HG03469 (cell line): Measurements from ENCODE around the gene GPC5.
"Not testable (repeated sequence)": the region's sequence is repeated elsewhere in the genome, so short reads cannot be mapped to it uniquely, and the experiment has no call there.

ENCODE experiments used
- ATAC-seq: cut with Tn5 transposase; IDR thresholded peaks from one replicate; pipeline ENCODE4 v1.9.1; 2021; ENCODE audit warnings: mild to moderate bottlenecking, moderate library complexity, moderate number of reproducible peaks; ENCODE audit not compliant: unreplicated experiment

Gene GPC5

DNA sequence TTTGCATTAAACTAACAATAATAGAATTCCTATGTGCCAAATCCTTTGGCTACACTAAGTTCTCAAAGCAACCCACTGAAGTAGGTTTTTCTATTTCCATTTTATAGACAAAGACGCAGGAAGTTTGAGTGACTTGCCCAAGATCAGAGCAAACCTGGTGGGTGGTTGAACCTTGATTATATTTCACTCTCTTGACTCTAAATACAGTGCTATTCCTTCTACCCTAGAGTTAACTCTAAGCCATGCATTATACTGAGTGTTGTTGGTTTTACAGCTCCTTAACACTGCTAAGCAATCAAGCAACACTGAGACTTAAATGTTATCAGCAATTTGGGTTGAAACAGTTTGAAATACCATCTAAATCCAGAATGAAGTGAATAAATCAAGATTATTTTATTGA lies 1014.6 kb downstream of the GPC5 start:
- ATAC-seq = no peak

DNA sequence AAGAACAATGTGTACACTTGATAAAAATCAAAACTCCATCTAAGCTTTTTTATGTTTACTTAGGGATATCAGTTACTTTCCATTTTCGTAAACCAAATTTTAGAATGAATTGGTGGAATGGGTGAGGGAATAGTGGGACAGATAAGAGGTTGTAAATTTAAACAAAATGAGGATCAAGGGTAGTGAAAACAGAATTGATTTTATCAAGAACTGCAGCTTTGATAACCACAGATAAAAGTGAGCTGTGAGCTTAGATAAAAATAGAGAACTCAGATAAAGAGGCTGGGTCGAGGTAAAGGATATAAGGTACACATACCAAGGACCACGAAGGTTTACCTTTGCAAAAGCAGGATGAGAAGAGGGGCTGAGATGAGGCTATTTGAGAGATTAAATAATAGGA lies 1015.0 kb downstream of the GPC5 start:
- ATAC-seq = no peak

DNA sequence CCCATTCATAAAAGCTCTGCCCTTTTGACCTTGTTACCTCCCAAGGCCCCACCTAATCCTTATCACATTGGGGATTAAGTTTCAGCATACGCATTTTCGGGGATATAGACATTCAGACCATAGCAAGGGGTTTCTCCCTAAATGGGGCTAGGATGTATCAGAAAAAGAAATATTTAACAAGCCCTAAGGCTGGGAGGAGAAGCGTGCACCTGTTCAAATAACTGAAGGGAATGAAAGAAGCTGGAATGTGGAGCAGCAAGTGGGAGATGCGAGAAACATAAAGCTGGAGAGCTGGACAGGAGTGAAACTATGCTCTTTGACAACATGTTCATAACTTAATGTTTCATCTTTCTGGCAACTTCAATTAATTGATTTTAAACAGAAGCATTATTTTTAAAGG lies 1016.4 kb downstream of the GPC5 start:
- ATAC-seq = no peak

DNA sequence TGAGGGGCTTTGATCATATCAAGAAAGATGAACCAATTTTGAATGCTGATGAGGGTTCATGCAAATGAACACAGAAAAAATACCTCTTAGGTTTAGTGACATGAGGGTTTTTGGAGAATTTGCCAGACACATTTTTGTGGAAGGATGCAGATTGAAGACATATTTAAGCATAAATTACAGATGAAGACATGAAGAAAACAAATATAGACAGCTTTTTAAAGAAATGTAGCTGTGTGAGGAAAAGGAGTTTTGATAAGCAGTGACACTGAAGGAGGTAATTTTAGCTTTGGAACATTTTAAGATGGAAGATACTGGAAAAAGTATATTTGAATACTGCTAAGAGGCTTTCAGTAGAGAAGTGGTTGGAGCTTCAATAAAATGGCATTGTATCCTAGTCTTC lies 1017.4 kb downstream of the GPC5 start:
- no peak for ATAC-seq

DNA sequence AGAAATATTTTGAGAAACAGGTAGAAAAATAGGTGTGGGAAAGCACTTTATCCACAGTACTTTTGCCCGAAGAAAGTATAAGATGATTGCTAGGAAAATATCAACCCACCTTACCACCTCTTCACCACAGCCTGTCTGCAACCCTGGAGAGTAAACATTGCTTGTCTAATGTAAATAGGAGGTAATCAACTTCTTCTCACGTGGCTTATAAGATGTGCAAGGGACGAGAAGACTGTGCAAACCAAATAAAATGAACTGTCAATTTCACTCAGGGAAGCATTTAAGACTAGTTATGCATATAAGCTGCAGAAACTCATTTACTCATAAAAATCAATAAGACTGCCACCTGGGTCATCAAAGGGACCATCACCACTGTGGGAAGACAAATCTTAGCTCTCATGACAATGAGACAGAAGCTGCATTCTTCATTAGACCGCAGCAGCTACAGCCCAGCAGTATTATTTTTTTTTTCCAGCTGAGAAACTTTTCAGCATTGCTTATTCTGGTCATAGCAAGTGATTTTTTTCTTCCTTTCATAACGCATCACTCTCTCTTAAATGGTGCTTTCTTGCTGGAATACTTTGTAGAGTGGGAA lies 1020.5 kb downstream of the GPC5 start:
- ATAC-seq = no peak

DNA sequence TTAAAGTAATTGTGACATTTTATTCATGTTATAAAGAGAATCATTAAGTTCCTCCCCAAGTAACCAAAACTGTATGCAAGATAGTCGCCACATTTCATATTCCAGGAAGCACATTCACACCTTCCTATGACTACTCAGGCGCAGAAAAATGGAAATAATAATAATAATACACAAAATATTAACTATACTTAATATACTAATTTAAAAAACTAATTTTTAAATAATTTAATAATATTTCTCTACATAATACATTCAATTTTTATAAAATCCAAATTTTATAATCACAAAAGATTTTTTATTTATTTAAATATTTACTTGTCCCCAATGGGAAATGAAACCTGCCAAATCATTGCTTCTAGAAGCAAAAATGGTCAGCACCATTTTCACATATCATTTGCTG lies 1030.8 kb downstream of the GPC5 start:
- ATAC-seq = no peak

DNA sequence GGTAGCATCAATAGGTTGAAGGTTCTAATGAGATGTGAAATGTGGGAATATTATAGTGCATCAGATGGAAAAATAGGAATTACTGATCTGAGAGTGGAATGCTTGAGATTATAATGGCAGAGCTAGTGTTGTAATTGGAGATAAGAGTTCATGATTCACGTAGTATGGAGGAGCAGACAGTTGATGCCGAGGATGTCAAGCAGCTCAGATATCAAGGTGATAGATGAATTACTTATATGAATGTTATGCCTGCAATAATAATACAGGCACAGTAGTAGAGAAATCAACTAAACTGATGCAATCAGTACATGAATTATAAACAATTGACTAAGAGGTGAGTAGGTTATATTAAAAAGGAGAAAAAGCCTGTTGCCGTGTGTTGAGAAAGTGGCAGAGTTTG lies 1035.0 kb downstream of the GPC5 start:
- no peak for ATAC-seq

DNA sequence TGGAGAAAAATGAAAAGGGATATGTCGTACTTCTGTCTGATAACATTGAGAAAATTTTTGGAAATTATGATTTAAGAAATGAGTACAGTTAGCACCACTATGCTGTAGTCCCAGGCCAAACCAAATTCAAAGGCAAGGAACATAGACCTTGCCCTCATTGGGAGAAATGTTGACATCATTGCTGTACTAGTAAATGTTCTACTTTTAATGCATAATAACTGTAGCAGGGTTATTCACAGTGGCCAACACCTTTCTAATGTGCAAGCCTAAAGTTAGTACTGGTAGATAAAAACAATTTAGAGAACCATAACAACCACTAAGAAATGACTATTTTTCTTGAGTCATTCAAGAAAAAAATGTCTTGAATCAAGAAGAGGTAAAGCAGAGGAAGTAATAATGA lies 1035.5 kb downstream of the GPC5 start:
- no peak for ATAC-seq

DNA sequence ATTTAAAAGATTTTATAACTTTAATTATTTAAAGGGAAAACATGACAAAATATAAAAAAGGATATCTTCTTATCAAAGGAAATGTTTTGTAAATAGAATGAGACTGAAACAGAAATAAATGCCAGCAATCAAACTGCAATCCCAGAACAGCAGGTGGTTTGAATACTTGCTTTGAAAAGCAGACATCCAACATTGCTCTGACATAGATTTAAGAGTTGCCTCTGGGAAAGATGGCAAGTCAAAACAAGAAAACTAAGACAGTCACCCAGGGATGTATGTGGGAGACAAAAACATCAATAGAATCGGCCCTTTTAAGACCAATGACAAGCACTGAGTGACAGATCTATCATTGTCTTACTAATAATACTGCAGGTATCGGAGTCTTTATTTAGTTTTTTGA lies 1038.5 kb downstream of the GPC5 start:
- ATAC-seq = no peak

DNA sequence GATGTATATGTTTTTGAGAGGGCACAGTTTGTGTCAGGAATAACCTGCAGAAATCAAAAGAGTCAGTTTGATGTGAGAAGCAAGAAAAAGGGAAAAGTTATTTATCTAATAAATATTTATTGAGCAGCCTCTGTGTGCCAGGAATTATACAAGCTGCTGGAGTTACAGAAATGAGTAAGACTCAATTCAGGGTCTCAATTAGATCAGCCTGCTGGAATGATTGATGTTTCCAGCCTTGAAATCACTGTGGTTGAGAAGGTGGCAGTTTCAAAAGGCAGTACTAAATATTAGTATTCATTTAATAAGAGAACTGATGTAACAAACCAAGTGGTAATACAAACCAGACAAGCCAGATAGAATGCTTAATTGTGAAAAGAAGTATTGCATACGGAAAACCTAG lies 1045.8 kb downstream of the GPC5 start:
- ATAC-seq = no peak

DNA sequence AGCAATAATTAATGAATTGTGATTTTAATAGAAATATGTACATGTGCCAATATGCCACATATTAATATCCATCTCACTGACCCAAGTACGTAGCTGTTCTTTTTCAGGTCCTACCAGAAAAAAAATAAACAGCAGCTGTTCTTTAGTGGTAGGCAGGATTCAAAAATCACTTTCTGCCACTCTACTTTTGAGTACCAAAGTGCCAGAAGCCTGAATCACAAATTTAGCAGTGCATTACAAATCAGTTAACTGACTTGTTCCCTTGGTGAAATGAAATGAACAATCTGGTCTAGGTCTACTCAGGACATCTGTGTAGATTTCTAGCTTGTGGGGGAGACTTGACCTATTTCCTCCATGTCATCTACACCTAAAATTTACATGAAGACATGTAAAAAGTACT lies 1052.6 kb downstream of the GPC5 start:
- no peak for ATAC-seq

DNA sequence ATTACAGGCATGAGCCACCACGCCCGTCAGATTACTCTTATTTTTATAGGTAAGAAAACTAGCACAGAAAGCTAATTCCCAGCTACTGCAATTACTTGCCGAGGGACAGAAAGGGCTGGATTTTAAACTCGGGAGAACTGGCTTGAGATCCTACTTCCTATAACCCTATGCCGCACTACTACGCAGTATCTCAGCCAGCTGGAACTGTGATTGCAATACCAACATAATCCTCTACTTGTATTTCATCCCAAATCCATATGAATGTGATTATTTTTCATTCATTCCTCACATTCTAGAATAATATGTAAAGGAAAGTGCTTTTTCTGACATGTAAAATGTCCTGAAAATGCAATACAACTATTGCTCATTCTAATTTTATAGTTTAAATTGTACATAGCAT lies 1054.4 kb downstream of the GPC5 start:
- ATAC-seq = no peak

DNA sequence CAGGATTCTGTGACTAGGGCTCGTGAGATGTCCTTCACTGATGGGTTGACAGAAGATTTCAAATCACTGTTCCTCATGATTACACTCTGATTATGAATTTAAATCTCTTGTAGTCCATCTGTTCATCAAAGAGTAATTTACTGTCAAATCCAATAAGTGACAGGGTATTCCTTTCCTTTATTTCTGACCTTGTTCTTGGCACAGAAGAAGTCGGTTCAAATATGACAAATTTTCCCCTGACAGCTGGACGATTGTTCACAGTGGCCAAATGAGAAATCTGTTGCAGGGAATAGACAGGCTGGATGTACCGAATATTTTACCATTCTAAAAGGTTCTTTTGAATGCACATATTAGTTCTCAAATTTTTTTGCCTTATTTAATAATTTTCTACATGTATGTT lies 1060.9 kb downstream of the GPC5 start:
- no peak for ATAC-seq

DNA sequence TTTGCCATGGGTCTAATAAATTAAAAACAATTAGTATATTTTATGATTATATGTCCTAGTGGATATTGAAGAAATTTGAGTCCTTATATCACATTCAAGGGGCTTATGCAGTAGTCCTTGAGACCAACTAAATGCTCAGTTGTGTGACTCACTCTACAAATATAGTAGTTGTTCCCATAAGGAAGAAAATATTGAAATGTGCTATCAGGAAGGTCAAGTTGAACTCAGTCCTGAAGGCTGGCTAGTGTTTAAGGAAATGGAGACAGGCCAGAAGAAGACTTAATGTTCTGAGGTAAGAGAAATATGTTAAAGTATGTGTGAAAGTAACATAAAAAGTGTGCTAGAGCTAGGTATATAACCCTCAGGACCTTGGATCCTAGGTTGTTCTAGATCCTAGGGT lies 1062.1 kb downstream of the GPC5 start:
- no peak for ATAC-seq

DNA sequence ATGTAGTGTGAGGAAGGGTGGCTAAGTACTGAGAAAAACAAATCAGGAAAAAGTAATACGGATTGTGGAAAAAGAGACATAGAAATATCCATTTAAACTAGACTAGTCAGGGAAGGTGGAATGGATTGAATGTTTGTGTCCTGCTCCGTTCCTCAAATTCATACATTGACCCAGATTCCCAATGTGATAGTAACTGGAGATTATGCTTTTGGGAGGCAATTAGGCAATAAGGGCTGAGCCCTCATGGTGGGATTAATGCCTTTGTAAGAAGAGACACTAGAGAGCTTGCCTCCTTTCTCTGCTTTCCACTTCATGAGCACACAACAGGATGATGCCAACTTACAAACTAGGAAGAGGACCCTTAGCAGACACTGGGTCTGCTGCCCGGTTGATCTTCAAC lies 1063.0 kb downstream of the GPC5 start:
- no peak for ATAC-seq

DNA sequence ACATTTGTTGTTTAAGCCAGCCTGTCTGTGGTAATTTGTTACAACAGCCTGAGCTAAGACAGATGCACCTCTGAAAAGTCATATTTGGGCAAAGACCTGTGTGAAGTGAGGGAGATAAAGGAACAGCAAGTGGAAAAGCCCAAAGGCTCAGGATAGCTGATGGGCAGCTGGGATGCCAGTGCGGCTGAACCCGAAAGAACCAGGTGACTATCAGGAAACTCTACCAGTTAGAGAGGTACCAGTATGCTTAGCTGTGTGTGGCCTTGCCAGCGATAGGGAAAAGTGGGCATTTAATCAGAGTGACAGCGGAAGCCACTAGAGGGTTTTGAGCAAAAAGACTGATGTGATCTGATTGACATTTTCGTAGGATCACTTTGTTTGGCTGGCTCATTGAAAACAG lies 1063.4 kb downstream of the GPC5 start:
- no peak for ATAC-seq

DNA sequence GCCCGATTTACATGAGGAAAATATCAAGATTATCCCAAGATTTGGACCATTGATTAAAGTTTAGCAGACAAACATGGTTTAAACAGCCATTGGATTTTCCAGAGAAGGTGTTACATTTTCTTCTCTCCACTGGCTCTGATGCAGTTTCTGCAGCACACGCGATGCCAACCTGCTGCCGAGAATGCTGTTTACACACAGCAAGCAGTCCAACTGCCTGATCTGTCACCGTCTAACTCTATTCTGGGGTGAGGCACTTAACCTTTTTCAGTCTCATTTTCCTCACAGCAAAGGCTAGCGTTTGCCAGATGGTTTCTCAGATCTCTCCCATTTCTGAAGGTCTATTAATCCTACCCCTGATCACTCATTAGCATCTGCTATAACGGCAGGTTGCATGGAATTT lies 1064.7 kb downstream of the GPC5 start:
- ATAC-seq = no peak

DNA sequence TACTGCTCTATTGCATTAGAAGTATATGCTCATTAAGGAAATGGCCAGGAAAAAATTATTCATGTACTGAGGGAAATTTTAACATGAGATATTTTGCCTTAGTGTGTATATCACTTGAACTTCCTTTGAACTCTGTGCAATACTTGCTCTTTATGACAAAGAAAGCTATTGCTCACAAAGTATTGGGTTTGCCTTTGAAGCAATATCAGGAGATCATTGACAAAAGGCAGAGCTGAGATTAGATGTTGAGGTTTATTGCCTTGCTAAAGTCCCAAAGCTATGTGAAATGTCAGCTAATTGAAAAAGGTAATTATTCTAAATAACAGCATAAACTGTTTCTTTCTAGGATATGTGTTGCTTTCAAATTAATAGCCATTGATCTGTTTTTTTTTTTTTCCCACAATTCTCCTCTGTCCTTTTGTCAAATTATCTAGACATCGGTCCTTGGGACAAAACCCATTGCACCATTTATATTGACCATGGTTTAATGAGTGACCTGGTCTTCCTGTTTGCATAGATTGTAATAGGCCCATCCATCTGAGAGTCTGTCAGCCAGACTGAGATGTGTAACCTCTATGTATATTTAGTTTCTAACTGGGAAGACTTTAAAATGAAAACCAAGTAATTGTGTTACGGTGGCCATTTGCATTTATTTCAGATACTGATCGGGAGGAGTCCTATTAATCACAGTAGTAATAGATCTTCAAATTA lies 1075.5 kb downstream of the GPC5 start:
- ATAC-seq = no peak

DNA sequence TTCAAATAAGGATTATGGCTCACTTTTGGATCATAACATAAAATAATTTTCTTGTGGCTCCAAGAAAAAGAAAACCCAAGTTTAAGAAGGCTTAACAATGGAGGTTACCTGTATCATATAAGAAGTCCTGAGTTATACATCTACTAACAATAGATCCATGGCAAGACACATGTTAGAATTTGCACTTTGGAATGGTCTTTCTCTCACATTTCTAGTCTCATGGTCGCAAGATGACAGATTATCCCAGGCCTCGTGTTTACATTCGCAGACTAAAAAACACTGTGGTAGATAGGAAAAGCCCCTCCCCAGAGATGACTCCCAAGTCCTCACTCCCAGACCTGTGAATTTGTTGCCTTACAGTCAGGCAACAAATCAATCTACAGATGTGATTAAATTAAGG lies 1082.0 kb downstream of the GPC5 start:
- ATAC-seq = no peak

DNA sequence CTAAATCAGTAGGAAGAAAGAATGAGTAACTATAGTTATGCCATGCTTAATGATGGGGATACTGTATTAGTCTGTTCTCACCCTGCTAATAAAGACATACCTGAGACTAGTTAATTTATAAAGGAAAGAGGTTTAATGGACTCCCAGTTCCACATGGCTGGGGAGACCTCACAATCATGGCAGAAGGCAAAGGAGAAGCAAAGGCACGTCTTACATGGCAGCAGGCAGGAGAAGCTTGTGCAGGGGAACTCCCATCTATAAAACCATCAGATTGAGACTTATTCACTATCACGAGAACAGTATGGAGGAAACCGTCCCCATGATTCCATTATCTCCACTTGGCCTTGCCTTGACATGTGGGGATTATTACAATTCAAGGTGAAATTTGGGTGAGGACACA lies 1084.4 kb downstream of the GPC5 start:
- not testable (repeated sequence) for ATAC-seq

DNA sequence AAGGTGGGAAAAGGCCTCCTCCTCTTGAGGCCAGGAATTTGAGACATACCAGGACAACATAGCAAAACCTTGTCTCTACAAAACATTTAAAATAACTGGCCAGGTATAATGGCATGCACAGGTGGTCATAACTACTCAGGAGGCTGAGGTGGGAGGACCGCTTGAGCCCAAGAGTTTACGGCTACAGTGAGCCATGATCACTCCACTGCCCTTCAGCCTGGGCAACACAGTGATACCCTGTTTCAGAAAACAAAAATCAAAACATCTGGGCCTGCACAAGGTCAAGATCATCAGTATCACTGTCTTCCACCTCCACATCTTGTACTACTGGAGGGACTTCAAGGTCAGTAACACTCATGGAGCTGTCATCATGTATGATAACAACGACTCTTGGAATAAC lies 1085.5 kb downstream of the GPC5 start:
- no peak for ATAC-seq

DNA sequence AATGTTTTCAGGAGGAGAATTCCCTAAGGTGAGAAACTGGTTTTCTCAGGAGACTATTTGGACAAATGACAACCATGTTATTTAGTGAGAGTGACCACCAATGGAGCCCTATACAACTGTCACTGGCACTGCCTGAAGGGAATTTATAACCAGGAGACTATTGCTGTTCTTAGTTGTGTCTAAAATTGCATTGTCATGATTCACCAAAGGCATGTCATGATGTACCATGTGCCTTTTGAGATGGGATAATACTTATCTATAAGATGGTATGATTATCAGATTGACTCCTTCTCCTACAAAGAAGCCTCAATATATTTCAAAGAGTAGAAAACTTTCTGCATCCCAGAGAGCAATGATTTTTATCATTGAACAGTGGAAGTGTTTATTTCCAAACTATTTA lies 1088.8 kb downstream of the GPC5 start:
- ATAC-seq = no peak

DNA sequence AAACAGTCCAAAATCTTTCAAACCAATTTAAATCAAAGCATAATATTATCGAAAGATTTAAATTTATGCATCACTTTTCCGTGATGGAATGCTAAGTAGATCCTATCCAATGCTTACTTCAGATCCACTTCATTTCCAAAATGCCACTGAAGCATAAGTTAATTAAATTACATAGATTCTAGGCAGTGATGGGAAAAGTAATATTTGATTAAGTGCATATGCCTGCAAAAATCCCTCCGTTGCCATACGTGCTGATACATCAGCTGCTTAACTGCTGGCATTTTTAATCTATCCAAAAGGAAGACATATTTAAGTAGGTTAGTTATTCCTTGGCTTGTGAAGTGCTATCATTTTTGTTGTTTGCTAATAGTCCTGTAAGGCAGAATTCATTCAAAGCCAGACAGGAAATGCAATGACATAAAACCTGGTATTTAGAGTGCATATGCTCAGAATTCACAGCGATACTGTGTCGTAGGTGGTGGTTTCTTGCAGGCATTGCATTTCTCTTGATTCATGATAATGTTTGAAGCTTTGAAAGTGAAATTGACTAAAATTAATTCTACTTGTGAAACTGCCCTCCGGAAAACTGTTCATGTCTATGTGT lies 1089.9 kb downstream of the GPC5 start:
- no peak for ATAC-seq
